ENCODE measurements around the gene ADGB. TPM values are rescaled to one million over a fixed set of nuclear protein-coding genes. Genes with fewer than 3 reads are reported as not detected.
"Not testable (repeated sequence)": the region's sequence is repeated elsewhere in the genome, so short reads cannot be mapped to it uniquely, and the experiment has no call there.

Gene ADGB
- total RNA-seq, 1 donor = not detected

DNA sequence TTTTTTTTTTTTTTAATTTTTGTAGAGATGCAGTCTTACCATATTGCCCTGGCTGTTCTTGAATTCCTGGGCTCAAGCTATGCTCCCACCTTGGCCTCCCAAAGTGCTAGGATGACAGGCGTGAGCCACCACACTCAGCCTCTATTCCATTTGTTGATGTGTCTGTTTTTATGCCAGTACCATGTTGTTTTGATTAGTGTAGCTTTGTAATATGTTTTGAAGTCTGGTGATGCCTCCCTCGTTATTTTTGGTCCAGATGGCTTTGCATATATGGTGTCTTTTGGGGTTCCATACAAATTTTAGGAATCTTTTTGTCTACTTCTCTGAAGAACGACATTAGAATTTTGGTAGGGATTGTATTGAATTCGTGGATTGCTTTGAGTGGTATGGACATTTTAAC is 193.2 kb downstream of the ADGB start:
- no peak for DNase-seq (ENCODE audit: low read depth)
- TF ChIP-seq, protein P1, sequence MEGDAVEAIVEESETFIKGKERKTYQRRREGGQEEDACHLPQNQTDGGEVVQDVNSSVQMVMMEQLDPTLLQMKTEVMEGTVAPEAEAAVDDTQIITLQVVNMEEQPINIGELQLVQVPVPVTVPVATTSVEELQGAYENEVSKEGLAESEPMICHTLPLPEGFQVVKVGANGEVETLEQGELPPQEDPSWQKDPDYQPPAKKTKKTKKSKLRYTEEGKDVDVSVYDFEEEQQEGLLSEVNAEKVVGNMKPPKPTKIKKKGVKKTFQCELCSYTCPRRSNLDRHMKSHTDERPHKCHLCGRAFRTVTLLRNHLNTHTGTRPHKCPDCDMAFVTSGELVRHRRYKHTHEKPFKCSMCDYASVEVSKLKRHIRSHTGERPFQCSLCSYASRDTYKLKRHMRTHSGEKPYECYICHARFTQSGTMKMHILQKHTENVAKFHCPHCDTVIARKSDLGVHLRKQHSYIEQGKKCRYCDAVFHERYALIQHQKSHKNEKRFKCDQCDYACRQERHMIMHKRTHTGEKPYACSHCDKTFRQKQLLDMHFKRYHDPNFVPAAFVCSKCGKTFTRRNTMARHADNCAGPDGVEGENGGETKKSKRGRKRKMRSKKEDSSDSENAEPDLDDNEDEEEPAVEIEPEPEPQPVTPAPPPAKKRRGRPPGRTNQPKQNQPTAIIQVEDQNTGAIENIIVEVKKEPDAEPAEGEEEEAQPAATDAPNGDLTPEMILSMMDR (IDR thresholded peaks at IDR 0.05; ENCODE audit: insufficient read depth, low read length) = no peak

DNA sequence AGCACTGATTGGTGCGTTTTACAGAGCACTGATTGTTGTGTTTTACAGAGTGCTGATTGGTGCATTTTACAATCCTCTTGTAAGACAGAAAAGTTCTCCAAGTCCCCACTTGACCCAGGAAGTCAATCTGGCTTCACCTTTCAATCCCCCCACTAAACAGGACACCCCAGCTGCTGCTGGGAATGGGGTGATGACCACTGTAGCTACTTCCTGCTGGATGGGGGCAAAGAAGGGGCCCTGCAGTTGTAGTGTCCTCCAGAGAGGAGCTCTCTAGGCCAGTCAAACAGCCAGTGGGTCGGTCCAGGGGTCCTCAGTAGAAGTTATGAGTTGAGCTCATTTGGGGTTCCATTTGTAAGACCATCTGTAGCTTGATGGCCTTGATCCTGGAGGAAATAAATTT is 194.4 kb downstream of the ADGB start:
- DNase-seq (ENCODE audit: low read depth); H3K4me3 ChIP-seq (ENCODE audit: low read depth, low read length): not testable (repeated sequence)

More for the DNA sequence above, 193.2 kb downstream of the ADGB start:
- H3K4me3 ChIP-seq (ENCODE audit: low read depth, low read length) = no peak overlapping the region

DNA sequence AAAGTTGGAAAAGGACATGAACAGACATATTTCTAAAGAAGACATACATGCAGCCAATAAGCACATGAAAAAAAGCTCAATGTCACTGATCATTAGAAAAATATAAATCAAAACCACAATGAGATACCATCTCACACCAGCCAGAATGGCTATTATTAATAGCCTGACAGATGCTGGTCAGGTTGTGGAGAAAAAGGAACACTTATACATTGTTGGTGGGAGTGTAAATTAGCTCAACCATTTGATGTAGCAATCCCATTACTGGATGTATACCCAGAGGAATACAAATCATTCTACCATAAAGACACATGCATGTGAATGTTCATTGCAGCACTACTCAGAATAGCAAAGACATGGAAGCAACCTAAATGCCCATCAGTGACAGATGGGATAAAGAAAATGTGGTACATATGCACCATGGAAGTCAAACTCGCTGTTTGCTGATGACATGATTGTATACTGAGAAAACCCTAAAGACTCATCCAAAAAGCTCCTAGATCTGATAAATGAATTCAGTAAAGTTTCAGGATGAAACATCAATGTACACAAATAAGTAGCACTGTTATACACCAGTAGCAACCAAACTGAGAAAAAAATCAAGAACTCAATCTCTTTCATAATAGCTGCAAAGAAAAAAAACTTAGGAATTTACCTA is 196.8 kb downstream of the ADGB start:
- H3K4me3 ChIP-seq (ENCODE audit: low read depth, low read length) = no peak overlapping the region
- DNase-seq (ENCODE audit: low read depth) = no peak
- TF ChIP-seq, protein P1 (IDR thresholded peaks at IDR 0.05; ENCODE audit: insufficient read depth, low read length) = no peak

DNA sequence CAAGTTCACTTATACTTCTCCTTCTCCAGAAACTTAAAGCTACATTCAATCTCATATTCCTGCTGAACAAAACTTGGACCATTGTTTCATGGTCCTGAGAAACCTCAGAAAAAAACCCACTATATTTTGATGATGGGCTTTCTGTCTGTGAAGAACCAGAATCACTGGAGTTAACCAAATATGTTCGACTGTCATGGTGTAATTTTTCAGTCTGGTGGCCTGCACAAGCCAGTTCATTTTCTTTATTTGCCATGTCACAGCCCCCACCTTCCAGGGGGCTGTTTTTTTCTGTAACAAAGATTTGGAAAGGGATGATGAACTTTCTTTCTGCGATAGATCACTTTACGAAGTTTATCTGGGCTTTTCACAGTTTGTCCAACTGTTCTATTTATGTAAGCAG is 204.4 kb downstream of the ADGB start:
- not testable (repeated sequence) for H3K4me3 ChIP-seq (ENCODE audit: low read depth, low read length); DNase-seq (ENCODE audit: low read depth)

DNA sequence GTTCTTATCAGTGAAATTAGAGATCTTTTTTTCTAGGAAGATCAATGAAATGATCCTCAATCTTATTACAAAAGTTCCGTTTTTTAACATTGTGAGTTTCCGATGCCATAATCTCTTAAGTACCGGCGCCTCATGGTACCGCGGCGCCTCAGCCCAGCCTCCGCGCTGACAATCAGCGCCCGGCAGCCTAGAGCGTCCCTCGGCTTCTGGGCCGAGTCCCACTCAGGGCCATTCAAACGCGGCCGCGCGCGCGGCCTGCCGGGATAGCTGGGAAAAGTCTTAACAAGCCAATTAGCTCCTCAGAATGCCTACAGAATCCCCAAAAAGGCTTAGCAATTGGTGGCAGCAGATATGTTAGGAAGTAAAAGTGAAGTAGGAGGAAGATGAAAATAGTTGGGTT is 204.8 kb downstream of the ADGB start:
- DNase-seq (ENCODE audit: low read depth) = no peak
- no peak overlapping the region for H3K4me3 ChIP-seq (ENCODE audit: low read depth, low read length)
- TF ChIP-seq, protein P1 (IDR thresholded peaks at IDR 0.05; ENCODE audit: insufficient read depth, low read length) = no peak

DNA sequence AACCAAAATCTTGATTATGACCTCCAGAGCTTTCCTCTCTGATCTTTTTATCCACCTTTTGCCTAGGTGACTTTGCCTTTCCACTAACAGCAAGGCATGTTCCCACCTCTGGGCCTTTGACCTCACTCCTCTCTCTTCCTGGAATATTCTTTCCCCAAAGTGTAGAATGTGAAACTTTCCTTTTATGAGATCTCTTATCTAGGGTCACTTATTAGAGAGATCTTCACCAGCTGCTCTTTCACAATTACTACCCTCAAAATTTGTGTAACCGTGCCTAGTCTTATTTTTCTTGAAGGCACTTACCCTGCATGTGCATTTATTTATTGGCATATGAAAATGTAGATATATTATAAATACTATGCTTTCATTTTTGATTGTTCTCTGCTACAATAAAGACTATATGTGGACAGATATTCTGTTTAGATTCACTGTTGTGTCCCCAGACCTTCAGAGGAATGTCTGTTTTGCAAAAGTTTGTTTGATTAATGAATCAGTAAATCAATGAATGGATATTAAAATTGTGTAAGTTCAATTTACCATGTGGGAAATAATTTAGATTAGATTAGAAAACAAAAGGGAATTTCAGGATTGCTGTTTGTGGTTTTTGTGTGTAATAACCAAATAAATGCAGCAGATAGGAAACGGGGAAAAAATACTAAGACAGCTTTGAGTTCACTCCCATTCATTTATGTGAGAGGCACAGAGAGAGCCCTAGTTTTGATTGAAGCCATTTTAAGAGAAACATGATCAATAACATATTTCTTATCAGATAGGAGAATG is 207.0 kb downstream of the ADGB start:
- peak; percentile 52 for DNase-seq (ENCODE audit: low read depth)
- TF ChIP-seq, protein P1 (IDR thresholded peaks at IDR 0.05; ENCODE audit: insufficient read depth, low read length) = no peak
- no peak overlapping the region for H3K4me3 ChIP-seq (ENCODE audit: low read depth, low read length)

DNA sequence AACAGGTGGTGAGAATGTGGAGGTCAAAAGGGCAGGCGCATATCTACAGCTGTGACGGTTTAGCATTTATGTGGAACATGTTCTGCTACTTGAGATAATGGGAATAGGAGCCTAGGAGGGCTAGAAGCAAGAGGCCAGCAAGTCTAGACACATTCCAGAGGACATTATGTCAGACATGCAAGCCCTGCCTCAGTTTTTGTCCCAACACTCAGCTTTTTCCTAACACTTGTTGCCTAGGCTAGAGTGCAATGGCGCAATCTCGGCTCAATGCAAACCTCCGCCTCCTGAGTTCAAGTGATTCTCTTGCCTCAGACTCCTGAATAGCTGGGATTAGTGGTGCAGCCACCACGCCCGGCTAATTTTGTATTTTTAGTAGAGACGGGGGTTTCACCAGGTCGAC is 210.2 kb downstream of the ADGB start:
- H3K4me3 ChIP-seq (ENCODE audit: low read depth, low read length); DNase-seq (ENCODE audit: low read depth): not testable (repeated sequence)

DNA sequence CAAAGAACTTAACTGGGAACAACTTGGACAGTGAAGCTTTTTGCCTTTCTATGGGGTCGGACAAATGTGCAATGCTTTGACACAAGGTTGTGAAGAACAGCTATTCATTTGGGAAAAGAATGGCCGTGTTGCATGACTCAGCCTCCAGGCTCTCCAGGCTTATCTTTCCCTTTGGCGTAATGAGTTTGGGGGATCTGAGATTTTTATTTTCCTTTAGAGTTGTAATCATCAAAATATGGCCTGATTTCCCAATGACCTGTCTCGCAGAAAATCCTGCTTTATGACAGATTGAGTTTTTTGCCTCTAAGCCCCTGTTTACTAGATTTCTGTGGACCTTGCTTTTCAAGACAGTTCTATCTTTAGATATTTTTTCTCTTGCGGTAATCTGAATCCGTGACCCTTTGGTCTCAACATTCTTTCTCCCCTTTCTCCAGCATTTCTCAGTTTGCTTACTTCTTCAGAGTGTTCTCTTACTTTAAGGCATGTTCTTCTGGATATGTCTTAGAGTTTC is 214.1 kb downstream of the ADGB start:
- peak; percentile 97 for DNase-seq (ENCODE audit: low read depth)
- not testable (repeated sequence) for H3K4me3 ChIP-seq (ENCODE audit: low read depth, low read length)

DNA sequence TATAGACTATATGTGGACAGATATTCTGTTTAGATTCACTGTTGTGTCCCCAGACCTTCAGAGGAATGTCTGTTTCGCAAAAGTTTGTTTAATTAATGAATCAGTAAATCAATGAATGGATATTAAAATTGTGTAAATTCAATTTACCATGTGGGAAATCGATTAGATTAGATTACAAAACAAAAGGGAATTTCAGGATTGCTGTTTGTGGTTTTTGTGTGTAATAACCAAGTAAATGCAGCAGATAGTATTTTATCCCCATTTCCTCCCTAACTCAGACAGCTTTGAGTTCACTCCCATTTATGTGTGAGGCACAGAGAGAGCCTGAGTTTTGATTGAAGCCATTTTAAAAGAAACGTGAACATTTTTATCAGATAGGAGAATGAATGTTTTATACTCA is 214.8 kb downstream of the ADGB start:
- no peak overlapping the region for H3K4me3 ChIP-seq (ENCODE audit: low read depth, low read length)
- TF ChIP-seq, protein P1 (IDR thresholded peaks at IDR 0.05; ENCODE audit: insufficient read depth, low read length) = no peak
- DNase-seq (ENCODE audit: low read depth) = peak; percentile 77
